ENCODE measurements around the gene ERBB4. TPM values are rescaled to one million over a fixed set of nuclear protein-coding genes. Genes with fewer than 3 reads are reported as not detected.

ERBB4 gene
- total RNA-seq, 4 donors from 2014 or later: 0.04 to 0.57 (median 0.35) TPM; not detected in 1

GRCh38 chr2:211331736-211332135 lies 1206.9 kb downstream of the ERBB4 start:
- intact Hi-C loops (cut with DNase I): no loop called here
- no peak for DNase-seq
- no peaks in the 10 kb centered on the region for H3K27me3 ChIP-seq
- H3K36me3 ChIP-seq: no peaks in the 10 kb centered on the region
- no peak for TF ChIP-seq POLR2A (IDR thresholded peaks at IDR 0.05)
- TF ChIP-seq, protein P1, sequence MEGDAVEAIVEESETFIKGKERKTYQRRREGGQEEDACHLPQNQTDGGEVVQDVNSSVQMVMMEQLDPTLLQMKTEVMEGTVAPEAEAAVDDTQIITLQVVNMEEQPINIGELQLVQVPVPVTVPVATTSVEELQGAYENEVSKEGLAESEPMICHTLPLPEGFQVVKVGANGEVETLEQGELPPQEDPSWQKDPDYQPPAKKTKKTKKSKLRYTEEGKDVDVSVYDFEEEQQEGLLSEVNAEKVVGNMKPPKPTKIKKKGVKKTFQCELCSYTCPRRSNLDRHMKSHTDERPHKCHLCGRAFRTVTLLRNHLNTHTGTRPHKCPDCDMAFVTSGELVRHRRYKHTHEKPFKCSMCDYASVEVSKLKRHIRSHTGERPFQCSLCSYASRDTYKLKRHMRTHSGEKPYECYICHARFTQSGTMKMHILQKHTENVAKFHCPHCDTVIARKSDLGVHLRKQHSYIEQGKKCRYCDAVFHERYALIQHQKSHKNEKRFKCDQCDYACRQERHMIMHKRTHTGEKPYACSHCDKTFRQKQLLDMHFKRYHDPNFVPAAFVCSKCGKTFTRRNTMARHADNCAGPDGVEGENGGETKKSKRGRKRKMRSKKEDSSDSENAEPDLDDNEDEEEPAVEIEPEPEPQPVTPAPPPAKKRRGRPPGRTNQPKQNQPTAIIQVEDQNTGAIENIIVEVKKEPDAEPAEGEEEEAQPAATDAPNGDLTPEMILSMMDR (IDR thresholded peaks at IDR 0.05): no peak
- no peak overlapping the region for H3K4me3 ChIP-seq
- H3K27ac ChIP-seq: no peak overlapping the region
- no peaks in the 10 kb centered on the region for H3K4me1 ChIP-seq
- H3K9me3 ChIP-seq: no peaks in the 10 kb centered on the region
- WGBS, 2 donors: 39 to 43% methylated on average over 2 of the region's 2 CpGs

DNA sequence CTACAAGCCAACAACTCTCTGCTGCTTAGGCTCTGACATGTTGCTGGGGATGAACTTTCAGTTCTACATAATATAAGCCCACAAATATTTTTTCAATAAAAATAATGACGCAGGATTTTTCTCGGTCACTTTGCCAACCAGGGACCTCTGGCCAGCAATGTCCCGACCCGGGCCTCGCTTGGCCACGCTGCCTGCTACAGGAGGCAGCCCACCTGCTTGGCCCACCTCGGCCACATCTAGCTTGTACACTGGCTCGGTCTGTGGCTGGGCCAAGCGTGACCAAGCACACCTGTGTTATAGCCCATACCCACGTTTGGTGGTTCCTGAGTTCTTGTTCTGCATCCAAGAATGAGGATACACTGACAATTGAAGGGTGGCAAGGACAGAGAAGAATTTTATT lies 1208.7 kb downstream of the ERBB4 start:
- no peak overlapping the region for H3K27ac ChIP-seq
- H3K9me3 ChIP-seq: no peaks in the 10 kb centered on the region
- intact Hi-C loops (cut with DNase I): no loop called here
- no peaks in the 10 kb centered on the region for H3K36me3 ChIP-seq
- no peaks in the 10 kb centered on the region for H3K27me3 ChIP-seq
- 82 to 92% methylated on average over 7 to 10 of the region's 10 CpGs for WGBS, 2 donors
- no peaks in the 10 kb centered on the region for H3K4me1 ChIP-seq
- no peak overlapping the region for H3K4me3 ChIP-seq
- TF ChIP-seq, protein P1 (IDR thresholded peaks at IDR 0.05): no peak
- TF ChIP-seq POLR2A (IDR thresholded peaks at IDR 0.05): no peak
- no peak for DNase-seq

DNA sequence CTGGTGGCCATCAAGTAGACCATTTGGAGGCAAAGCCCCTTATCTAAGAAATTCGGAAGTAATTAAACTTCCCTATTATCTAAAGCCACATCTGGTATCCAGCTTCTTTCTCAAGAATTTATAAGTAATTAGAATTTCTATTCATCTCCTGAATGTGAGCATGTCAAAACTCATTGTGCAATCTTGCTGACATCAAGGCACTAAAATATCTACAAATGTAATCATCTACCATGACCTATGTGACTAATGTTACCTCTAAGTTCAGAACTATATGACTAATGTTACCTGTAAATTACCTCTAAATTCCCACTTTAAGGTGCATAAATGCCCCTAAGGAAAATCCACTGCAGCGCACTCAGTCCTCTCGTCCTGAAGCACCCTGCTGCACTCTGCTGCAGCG lies 1209.2 kb downstream of the ERBB4 start:
- Histone ChIP-seq H3K27ac (no peak overlapping the region), H3K4me1 (no peaks in the 10 kb centered on the region), H3K4me3 (no peak overlapping the region), H3K27me3 (no peaks in the 10 kb centered on the region), H3K36me3 (no peaks in the 10 kb centered on the region), H3K9me3 (no peaks in the 10 kb centered on the region)
- no peak for DNase-seq
- 71 to 84% methylated on average over 4 of the region's 4 CpGs for WGBS, 2 donors
- TF ChIP-seq, protein P1 (IDR thresholded peaks at IDR 0.05): no peak
- TF ChIP-seq POLR2A (IDR thresholded peaks at IDR 0.05): no peak
- intact Hi-C loops (cut with DNase I): no loop called here

DNA sequence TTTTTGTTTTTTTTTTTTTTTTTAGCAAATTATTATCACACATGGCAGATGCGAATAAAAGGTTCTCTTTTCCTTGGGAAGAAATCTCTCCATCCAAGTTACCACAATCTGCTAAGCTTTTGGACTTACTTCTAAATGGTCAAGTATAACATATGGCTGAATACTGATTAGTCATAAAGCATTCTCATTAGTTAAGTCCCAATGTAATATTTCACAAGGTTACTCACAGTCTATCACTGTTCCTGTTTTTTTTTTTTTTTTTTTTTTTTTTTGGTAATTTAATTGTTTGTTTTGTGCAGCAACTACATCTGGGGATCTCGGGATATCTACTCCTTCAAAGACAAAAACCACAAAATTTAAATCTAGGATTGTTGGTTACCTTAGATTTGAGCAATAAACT lies 1210.5 kb downstream of the ERBB4 start:
- Histone ChIP-seq H3K27ac (no peak overlapping the region), H3K4me1 (no peaks in the 10 kb centered on the region), H3K36me3 (no peaks in the 10 kb centered on the region), H3K27me3 (no peaks in the 10 kb centered on the region), H3K4me3 (no peak overlapping the region), H3K9me3 (no peaks in the 10 kb centered on the region)
- intact Hi-C loops (cut with DNase I): no loop called here
- DNase-seq: no peak
- no peak for TF ChIP-seq POLR2A (IDR thresholded peaks at IDR 0.05)
- TF ChIP-seq, protein P1 (IDR thresholded peaks at IDR 0.05): no peak
- WGBS, 2 donors: 56 to 62% methylated on average over 2 of the region's 2 CpGs

Small RNAs within 50 kb of the gene (small RNA-seq; reads per million reads assigned to genes)
- gene MIR548F2: 0 reads per million in 4 donors
- gene RNA5SP119: 0 to 0.18 (median 0.07) reads per million in 4 donors

All from esophagus squamous epithelium (tissue), 5 donors.